Adrenal gland (tissue), 12 donors: ENCODE measurements around the gene PDLIM3. TPM values are rescaled to one million over a fixed set of nuclear protein-coding genes. Genes with fewer than 3 reads are reported as not detected.

Experiments used
- DNase-seq, 7 donors: peaks; one replicate each; pipeline ENCODE4 v3.0.0-alpha.2; 2019 to 2020
- H3K27ac ChIP-seq, 5 donors: fragments of 200-600 bp; sonication (generic) in 4 of 5; 1 replicate in 3 of 5; 2 replicates in 2 of 5; pipeline versions ENCODE4 v1.5.1 to v1.8.0; 2016 to 2020; ENCODE audit warnings: mild to moderate bottlenecking in 1 of 5
- H3K27me3 ChIP-seq: fragments of 200-600 bp; 2 replicates; pipeline ENCODE4 v1.8.0; 2021
- H3K36me3 ChIP-seq, 2 donors: fragments of 200-600 bp; replicated peaks in 1 of 2; 1 replicate in 1 of 2; 2 replicates in 1 of 2; pipeline versions ENCODE4 v1.5.1 to v1.8.0; 2018 to 2022
- H3K4me1 ChIP-seq, 2 donors: fragments of 200-600 bp; replicated peaks in 1 of 2; 1 replicate in 1 of 2; 2 replicates in 1 of 2; pipeline versions ENCODE4 v1.5.1 to v1.8.0; 2018 to 2021
- H3K4me3 ChIP-seq, 4 donors: fragments of 200-600 bp; sonication (generic) in 3 of 4; one replicate each; pipeline ENCODE4 v1.5.1; 2016 to 2018
- H3K9me3 ChIP-seq, 3 donors: fragments of 200-600 bp; sonication (generic) in 1 of 3; replicated peaks in 1 of 3; 1 replicate in 2 of 3; 2 replicates in 1 of 3; pipeline versions ENCODE4 v1.5.1 to v1.8.0; 2016 to 2021
- CTCF ChIP-seq, 6 experiments: fragments of 450-650 bp in 4 of 6; fragments of 200-600 bp in 2 of 6; sonication (generic) in 1 of 6; IDR thresholded peaks; 1 replicate in 5 of 6; 2 replicates in 1 of 6; pipeline versions ENCODE4 v1.5.1 to v1.8.0; 2016 to 2021; ENCODE audit warnings: antibody characterized with exemption in 6 of 6, mild to moderate bottlenecking in 2 of 6, moderate library complexity in 1 of 6
- POLR2A ChIP-seq, 2 donors: fragments of 450-650 bp; IDR thresholded peaks; one replicate each; pipeline ENCODE4 v1.6.1; 2017; ENCODE audit warnings: antibody characterized with exemption in 2 of 2, mild to moderate bottlenecking in 2 of 2, moderate library complexity in 1 of 2
- WGBS, 4 donors: extraction: QIAGEN DNeasy Blood & Tissue Kit in 2 of 4; methylation state at CpG; one replicate each; pipeline versions ENCODE4 v1.1.5 to v1.1.7; 2013 to 2017; 5-methylcytosine and 5-hydroxymethylcytosine counted together
- intact Hi-C, 2 donors: fragments of 100-400 bp; cut with DNase I; formaldehyde crosslinking; loops; one replicate each; pipeline versions ENCODE4 v1.14.1 to v1.15.0; 2022 to 2023
- polyA plus RNA-seq, 3 donors: library from polyadenylated mRNA; stranded (reverse); fragments of 200-250 nt in 2 of 3; fragments of 350-450 nt in 1 of 3; fragmentation: Illumina TruSeq in 1 of 3; extraction: RNeasy Lipid Tissue Mini Kit (QIAGEN cat#74804) in 1 of 3; gene quantifications; one replicate each; pipeline ENCODE4 v1.2.3, GENCODE V29; 2013 to 2014
- total RNA-seq, 9 donors: library from RNA; depleted of rRNA in 4 of 9; stranded (reverse); fragments of >200 nt in 4 of 9; fragments of 120-200 nt in 1 of 9; fragmentation: NEBNext Ultra II Directional in 1 of 9; extraction: Animal tissue kit (Norgen Biotek cat#: 25700) in 1 of 9; gene quantifications; one replicate each; pipeline versions ENCODE4 v1.1.0 to v1.2.4, GENCODE V29; 2013 to 2023
- donor health status: healthy with polysubstance abuse.
- donor health status: Bipolar disorder and iron deficiency.
- donor health status: DM: yes; HTN: yes; CAD: no.
- donor health status: DM: no; HTN: no; CAD: no.
- donor health status: DM: no; HTN: no; CAD: no.
- donor health status: DM: yes; HTN: yes; CAD: no.

PDLIM3 gene
- total and polyA plus RNA-seq, 12 donors = 2.6 to 22.6 (median 6.4) TPM

- WGBS, 4 donors = 55 to 60% (median 56%) methylated on average over 9 to 10 of the region's 10 CpGs
- DNase-seq = peak; percentile 50 to 78 (median 68)
- peaks cover 0 to 3% of the 10 kb centered on the region in 2 donors for H3K4me1 ChIP-seq
These were observed 38.4 kb upstream of the PDLIM3 start for GRCh38 chr4:185573651-185574199.

GRCh38 chr4:185570727-185571126 is 35.4 kb upstream of the PDLIM3 start:
- Histone ChIP-seq H3K27ac (no peak overlapping the region), H3K36me3 (no peaks in the 10 kb centered on the region), H3K27me3 (no peaks in the 10 kb centered on the region), H3K9me3 (no peaks in the 10 kb centered on the region), H3K4me3 (no peak overlapping the region), H3K4me1 (peaks cover 0 to 17% of the 10 kb centered on the region in 2 donors)
- WGBS, 4 donors = 85 to 94% (median 88%) methylated on average over 3 of the region's 3 CpGs
- intact Hi-C loops = loop anchor here in 1 of 2 donors (10.0 kb wide), 1 partner anchor 96 kb away; the partner anchor contains the start of gene CCDC110
- DNase-seq = no peak
- no peak for TF ChIP-seq POLR2A (IDR thresholded peaks at IDR 0.05)
- TF ChIP-seq CTCF (IDR thresholded peaks at IDR 0.05) = no peak

More at GRCh38 chr4:185573651-185574199, 38.4 kb upstream of the PDLIM3 start:
- Histone ChIP-seq H3K27ac (no peak overlapping the region), H3K9me3 (no peaks in the 10 kb centered on the region), H3K36me3 (no peaks in the 10 kb centered on the region), H3K4me3 (no peak overlapping the region), H3K27me3 (no peaks in the 10 kb centered on the region)
- no peak for TF ChIP-seq CTCF (IDR thresholded peaks at IDR 0.05)
- peak in 1 of 2 donors; percentile 32 for TF ChIP-seq POLR2A (IDR thresholded peaks at IDR 0.05)
- intact Hi-C loops = loop anchor here in 1 of 2 donors (10.0 kb wide), 1 partner anchor 99 kb away; the partner anchor contains the start of gene CCDC110

GRCh38 chr4:185567381-185568376 is 32.4 kb upstream of the PDLIM3 start:
- peak in 2 of 7 donors; percentile 20 to 70 for DNase-seq
- Histone ChIP-seq H3K27me3 (no peaks in the 10 kb centered on the region), H3K9me3 (no peaks in the 10 kb centered on the region), H3K4me3 (no peak overlapping the region), H3K36me3 (no peaks in the 10 kb centered on the region), H3K4me1 (peaks cover 0 to 14% of the 10 kb centered on the region in 2 donors), H3K27ac (peak overlapping the region in 3 of 5 donors; percentile 12 to 76 (median 74))
- TF ChIP-seq POLR2A (IDR thresholded peaks at IDR 0.05) (no peak), CTCF (IDR thresholded peaks at IDR 0.05) (no peak)
- intact Hi-C loops = no loop called here
- WGBS, 4 donors = 65 to 69% (median 67%) methylated on average over 21 of the region's 21 CpGs

- intact Hi-C loops = no loop called here
- no peak overlapping the region for H3K4me3 ChIP-seq
- no peaks in the 10 kb centered on the region for H3K9me3 ChIP-seq
- H3K4me1 ChIP-seq = peaks cover 0 to 14% of the 10 kb centered on the region in 2 donors
- TF ChIP-seq POLR2A (IDR thresholded peaks at IDR 0.05) (no peak), CTCF (IDR thresholded peaks at IDR 0.05) (no peak)
- peak overlapping the region in 3 of 5 donors; percentile 12 to 76 (median 74) for H3K27ac ChIP-seq
- no peaks in the 10 kb centered on the region for H3K27me3 ChIP-seq
- WGBS, 4 donors = 71 to 86% (median 76%) methylated on average over 1 of the region's 1 CpG
- no peaks in the 10 kb centered on the region for H3K36me3 ChIP-seq
- DNase-seq = no peak
These were observed 31.7 kb upstream of the PDLIM3 start for GRCh38 chr4:185566972-185567371.
